ENCODE data around the gene DACH1.

GRCh38 chr13:71820699-71821098 lies 46.3 kb downstream of the DACH1 start:
- TF ChIP-seq CTCF (IDR thresholded peaks at IDR 0.05): no peak
- no peak for TF ChIP-seq POLR2A (IDR thresholded peaks at IDR 0.05)

Measured in lower leg skin (tissue), 3 donors.